GM11168 (cell line): ENCODE measurements around the gene TSC2.

Source experiments
- in situ Hi-C: fragments of 300-500 bp; cut with MboI; formaldehyde crosslinking; loops from one replicate; pipeline ENCODE4 v1.12.0; 2022; ENCODE audit warnings: low sequenced_read_pairs; ENCODE audit not compliant: unreplicated experiment

Gene TSC2

GRCh38 chr16:2039274-2040031, 8.3 kb upstream of the TSC2 start:
- in situ Hi-C loops, result no loop called here

- in situ Hi-C loops, result no loop called here
Observed at GRCh38 chr16:2040041-2040786, 7.6 kb upstream of the TSC2 start.

GRCh38 chr16:2040787-2041522, 6.8 kb upstream of the TSC2 start:
- in situ Hi-C loops, result no loop called here

- in situ Hi-C loops, result no loop called here
Observed at GRCh38 chr16:2042171-2042985, 5.4 kb upstream of the TSC2 start.

GRCh38 chr16:2042986-2043666, 4.7 kb upstream of the TSC2 start:
- in situ Hi-C loops, result no loop called here

GRCh38 chr16:2043667-2044451, 3.9 kb upstream of the TSC2 start:
- in situ Hi-C loops, result no loop called here

GRCh38 chr16:2044541-2044940, 3.2 kb upstream of the TSC2 start:
- in situ Hi-C loops, result no loop called here

- in situ Hi-C loops, result no loop called here
Observed at GRCh38 chr16:2045965-2046892, 1.6 kb upstream of the TSC2 start.

GRCh38 chr16:2046893-2047329, 874 bp upstream of the TSC2 start:
- in situ Hi-C loops, result no loop called here

GRCh38 chr16:2048116-2048543, 345 bp downstream of the TSC2 start:
- in situ Hi-C loops, result no loop called here

GRCh38 chr16:2053211-2053610, 5.4 kb downstream of the TSC2 start:
- in situ Hi-C loops, result no loop called here

- in situ Hi-C loops, result no loop called here
Observed at GRCh38 chr16:2053897-2054296, 6.1 kb downstream of the TSC2 start.

- in situ Hi-C loops, result no loop called here
Observed at GRCh38 chr16:2054543-2055245, 6.9 kb downstream of the TSC2 start.

- in situ Hi-C loops, result no loop called here
Observed at GRCh38 chr16:2056077-2056476, 8.3 kb downstream of the TSC2 start.

- in situ Hi-C loops, result no loop called here
Observed at GRCh38 chr16:2056681-2057407, 9.1 kb downstream of the TSC2 start.

- in situ Hi-C loops, result no loop called here
Observed at GRCh38 chr16:2057438-2057837, 9.7 kb downstream of the TSC2 start.

GRCh38 chr16:2058420-2058819, 10.6 kb downstream of the TSC2 start:
- in situ Hi-C loops, result no loop called here
